ENCODE results near the gene DPF3. TPM values are rescaled to one million over a fixed set of nuclear protein-coding genes. Genes with fewer than 3 reads are reported as not detected.

DPF3 gene
- total RNA-seq, 2 experiments from 2014 or later: 10.3 to 10.7 TPM

GRCh38 chr14:72578514-72578913, 315.4 kb downstream of the DPF3 start:
- no peak overlapping the region for H3K4me3 Mint-ChIP-seq
- CTCF ChIA-PET: no interaction called here
- ATAC-seq (no peak), DNase-seq (no peak)
- peaks cover 56% of the 10 kb centered on the region for H3K27me3 Mint-ChIP-seq (ENCODE audit: low read depth)
- H3K4me1 Mint-ChIP-seq (ENCODE audit: low read depth): no peaks in the 10 kb centered on the region
- POLR2A ChIA-PET: no interaction called here
- H3K36me3 Mint-ChIP-seq (ENCODE audit: low read depth): no peaks in the 10 kb centered on the region
- no peak overlapping the region for H3K27ac Mint-ChIP-seq
- H3K9me3 Mint-ChIP-seq (ENCODE audit: insufficient read depth): no peaks in the 10 kb centered on the region

GRCh38 chr14:72577521-72577920, 316.4 kb downstream of the DPF3 start:
- no peak for DNase-seq
- Mint-ChIP-seq H3K4me3 (no peak overlapping the region), H3K27me3 (ENCODE audit: low read depth) (peaks cover 59% of the 10 kb centered on the region), H3K27ac (no peak overlapping the region), H3K4me1 (ENCODE audit: low read depth) (no peaks in the 10 kb centered on the region), H3K9me3 (ENCODE audit: insufficient read depth) (no peaks in the 10 kb centered on the region), H3K36me3 (ENCODE audit: low read depth) (no peaks in the 10 kb centered on the region)
- POLR2A ChIA-PET: interaction anchor here (1.5 kb wide), 1 partner anchor 316 kb away, joined by 3 read pairs; the partner anchor contains the start of gene DPF3
- CTCF ChIA-PET: no interaction called here
- no peak for ATAC-seq

GRCh38 chr14:72576258-72576657, 317.6 kb downstream of the DPF3 start:
- ChIA-PET POLR2A (interaction anchor here (1.5 kb wide), 1 partner anchor 317 kb away, joined by 3 read pairs; the partner anchor contains the start of gene DPF3), CTCF (no interaction called here)
- Mint-ChIP-seq H3K27ac (no peak overlapping the region), H3K27me3 (ENCODE audit: low read depth) (peaks cover 62% of the 10 kb centered on the region), H3K9me3 (ENCODE audit: insufficient read depth) (no peaks in the 10 kb centered on the region), H3K4me1 (ENCODE audit: low read depth) (no peaks in the 10 kb centered on the region), H3K36me3 (ENCODE audit: low read depth) (no peaks in the 10 kb centered on the region), H3K4me3 (no peak overlapping the region)
- DNase-seq (no peak), ATAC-seq (no peak)

- no peaks in the 10 kb centered on the region for H3K9me3 Mint-ChIP-seq (ENCODE audit: insufficient read depth)
- DNase-seq (no peak), ATAC-seq (no peak)
- H3K27me3 Mint-ChIP-seq (ENCODE audit: low read depth): peaks cover 66% of the 10 kb centered on the region
- no peak overlapping the region for H3K4me3 Mint-ChIP-seq
- no peaks in the 10 kb centered on the region for H3K36me3 Mint-ChIP-seq (ENCODE audit: low read depth)
- POLR2A ChIA-PET: no interaction called here
- no peaks in the 10 kb centered on the region for H3K4me1 Mint-ChIP-seq (ENCODE audit: low read depth)
- CTCF ChIA-PET: no interaction called here
- H3K27ac Mint-ChIP-seq: no peak overlapping the region
Measured at GRCh38 chr14:72574715-72575114, 319.2 kb downstream of the DPF3 start.

GRCh38 chr14:72573725-72574417, 320.0 kb downstream of the DPF3 start:
- Mint-ChIP-seq H3K9me3 (ENCODE audit: insufficient read depth) (no peaks in the 10 kb centered on the region), H3K4me1 (ENCODE audit: low read depth) (no peaks in the 10 kb centered on the region), H3K27me3 (ENCODE audit: low read depth) (peaks cover 61% of the 10 kb centered on the region), H3K27ac (no peak overlapping the region), H3K36me3 (ENCODE audit: low read depth) (no peaks in the 10 kb centered on the region), H3K4me3 (no peak overlapping the region)
- ATAC-seq: no peak
- POLR2A ChIA-PET: no interaction called here
- CTCF ChIA-PET: no interaction called here
- DNase-seq: no peak

Other genes with a start within 250 kb of the DPF3 start
- gene DCAF4, start 32.4 kb upstream of the DPF3 start, total RNA-seq: 10 to 100 TPM; 17.5 to 18.1 TPM
- 10 to 100 TPM; 10.5 to 12.7 TPM for gene ZFYVE1, start 133.0 kb upstream of the DPF3 start, total RNA-seq
- 10 to 100 TPM; 89.5 to 95.1 TPM for gene RBM25, start 164.4 kb upstream of the DPF3 start, total RNA-seq
- gene PSEN1, start 242.4 kb upstream of the DPF3 start, total RNA-seq: 10 to 100 TPM; 33.0 to 33.7 TPM

Data from activated CD8-positive, alpha-beta T cell treated with anti-CD3 and anti-CD28 coated beads, Interleukin-2, amount 10 ng/mL, durations not matched to agents 7 days and 5 days (primary cell).